NCI-H2227 (cell line): Measurements from ENCODE around the gene SSC5D.
A peak's percentile ranks its signal among the peaks of the same experiment; 100 is the strongest.
"Not testable (repeated sequence)": the region's sequence is repeated elsewhere in the genome, so short reads cannot be mapped to it uniquely, and the experiment has no call there.

Experiments used
- DNase-seq: peaks from one replicate; lab custom pipeline; 2025; ENCODE audit not compliant: unreplicated experiment; lab: John Stamatoyannopoulos, UW

SSC5D gene

GRCh38 chr19:55487924-55488687 is at the start of gene SSC5D:
Gene SSC5D (plus strand): TSS chr19:55488436. CDS start chr19:55488590, 154 bp downstream.
- peak; percentile 81 for DNase-seq

GRCh38 chr19:55439052-55439451 is 49.2 kb upstream of the SSC5D start:
- DNase-seq, result no peak

- DNase-seq, result peak; percentile 65
Observed at GRCh38 chr19:55440411-55441105, 47.7 kb upstream of the SSC5D start.

GRCh38 chr19:55441319-55441691 is 46.9 kb upstream of the SSC5D start:
- DNase-seq, result peak; percentile 61

GRCh38 chr19:55441692-55442321 is 46.4 kb upstream of the SSC5D start:
- DNase-seq, result peak; percentile 85

GRCh38 chr19:55442372-55442961 is 45.8 kb upstream of the SSC5D start:
- peak; percentile 73 for DNase-seq

- peak; percentile 88 for DNase-seq
Observed at GRCh38 chr19:55443045-55443823, 45.0 kb upstream of the SSC5D start, which contains the start of gene SHISA7. Gene SHISA7 (minus strand): TSS chr19:55443300. CDS start chr19:55442863, 437 bp downstream.

- no peak for DNase-seq
Observed at GRCh38 chr19:55443824-55444480, 44.3 kb upstream of the SSC5D start.

- no peak for DNase-seq
Observed at GRCh38 chr19:55444646-55445045, 43.6 kb upstream of the SSC5D start.

GRCh38 chr19:55446060-55446459 is 42.2 kb upstream of the SSC5D start:
- DNase-seq, result no peak

- DNase-seq, result peak; percentile 81
Observed at GRCh38 chr19:55447421-55448174, 40.6 kb upstream of the SSC5D start.

- not testable (repeated sequence) for DNase-seq
Observed at GRCh38 chr19:55448175-55448490, 40.1 kb upstream of the SSC5D start.

GRCh38 chr19:55449469-55449868 is 38.8 kb upstream of the SSC5D start:
- no peak for DNase-seq

- DNase-seq, result peak; percentile 73
Observed at GRCh38 chr19:55451163-55451964, 36.9 kb upstream of the SSC5D start.

GRCh38 chr19:55451965-55452748 is 36.1 kb upstream of the SSC5D start:
- DNase-seq, result peak; percentile 93

GRCh38 chr19:55452749-55453346 is 35.4 kb upstream of the SSC5D start:
- peak; percentile 100 for DNase-seq

GRCh38 chr19:55453511-55454260 is 34.5 kb upstream of the SSC5D start:
- no peak for DNase-seq
